IMR-90 (cell line): ENCODE measurements around the gene AHNAK. TPM values are rescaled to one million over a fixed set of nuclear protein-coding genes. Genes with fewer than 3 reads are reported as not detected.

Experiments
- ATAC-seq: fragments of 200-7000 bp; cut with Tn5 transposase; 2 replicates; pipeline ENCODE4 v1.9.1; 2020; ENCODE audit warnings: low read depth, mild to moderate bottlenecking, moderate library complexity
- BruUV-seq: library from RNA; stranded (reverse); fragments of 400-500 nt; replicated peaks from 2 replicates; lab custom pipeline; 2021; lab: Mats Ljungman, UMichigan
- CTCF ChIA-PET: fragments of 300-600 bp; formaldehyde crosslinking; extraction: SDS; loops from one replicate; lab custom pipeline; 2021; ENCODE audit warnings: antibody characterized with exemption; lab: Yijun Ruan, JAX
- POLR2A ChIA-PET: fragments of 300-600 bp; sonication (Branson Sonifier 250); formaldehyde crosslinking; loops from one replicate; lab custom pipeline; 2022; ENCODE audit warnings: antibody characterized with exemption; ENCODE audit not compliant: unreplicated experiment; lab: Charles Lee
- DNase-seq: peaks from one replicate; pipeline ENCODE4 v3.0.0; 2013
- H2AFZ ChIP-seq: replicated peaks from 2 replicates; pipeline ENCODE3; 2013; ENCODE audit warnings: low read length, mild to moderate bottlenecking; ENCODE audit not compliant: poor library complexity
- H2AK5ac ChIP-seq: 2 replicates; pipeline ENCODE4 v1.6.1; 2013; ENCODE audit warnings: low read depth, low read length, inconsistent platforms
- H2AK9ac ChIP-seq: replicated peaks from 2 replicates; pipeline ENCODE3; 2013; ENCODE audit warnings: mild to moderate bottlenecking, low read depth, low read length, moderate library complexity; ENCODE audit not compliant: poor library complexity
- H2BK120ac ChIP-seq: 2 replicates; pipeline ENCODE4 v1.6.1; 2013; ENCODE audit warnings: low read depth, low read length, inconsistent platforms
- H2BK15ac ChIP-seq: 3 replicates; pipeline ENCODE4 v1.6.1; 2013; ENCODE audit warnings: low read depth, low read length, inconsistent platforms
- H2BK20ac ChIP-seq: 2 replicates; pipeline ENCODE4 v1.6.1; 2013; ENCODE audit warnings: low read depth, mild to moderate bottlenecking, inconsistent platforms, low read length, moderate library complexity
- H2BK5ac ChIP-seq: 2 replicates; pipeline ENCODE4 v1.6.1; 2013; ENCODE audit warnings: mild to moderate bottlenecking, low read depth, low read length, inconsistent platforms; ENCODE audit not compliant: poor library complexity, severe bottlenecking
- H3K14ac ChIP-seq: replicated peaks from 2 replicates; pipeline ENCODE4 v1.6.1; 2013; ENCODE audit warnings: low read depth, low read length, inconsistent platforms
- H3K18ac ChIP-seq: 2 replicates; pipeline ENCODE4 v1.6.1; 2013; ENCODE audit warnings: low read depth, low read length, control low read depth
- H3K23ac ChIP-seq: 2 replicates; pipeline ENCODE4 v1.6.1; 2013; ENCODE audit warnings: low read depth, low read length, inconsistent platforms
- H3K27ac ChIP-seq: 2 replicates; pipeline ENCODE4 v1.5.1; 2013; ENCODE audit warnings: mild to moderate bottlenecking, control low read depth, low read length; ENCODE audit not compliant: insufficient read depth
- H3K27me3 ChIP-seq: 2 replicates; pipeline ENCODE4 v1.6.1; 2013; ENCODE audit warnings: low read length; ENCODE audit not compliant: control insufficient read depth, insufficient read depth
- H3K36me3 ChIP-seq: 2 replicates; pipeline ENCODE4 v1.6.1; 2013; ENCODE audit warnings: low read length, mixed read lengths; ENCODE audit not compliant: control insufficient read depth, insufficient read depth
- H3K4ac ChIP-seq: 2 replicates; pipeline ENCODE4 v1.6.1; 2013; ENCODE audit warnings: low read depth, low read length, inconsistent platforms
- H3K4me1 ChIP-seq: 2 replicates; pipeline ENCODE4 v1.6.1; 2013; ENCODE audit warnings: low read length, mixed read lengths; ENCODE audit not compliant: control insufficient read depth, insufficient read depth
- H3K4me2 ChIP-seq: 2 replicates; pipeline ENCODE4 v1.6.1; 2013; ENCODE audit warnings: low read depth, mild to moderate bottlenecking, control low read depth, low read length, moderate library complexity
- H3K4me3 ChIP-seq: 2 replicates; pipeline ENCODE4 v1.5.1; 2013; ENCODE audit warnings: low read depth, mild to moderate bottlenecking, control low read depth, low read length, moderate library complexity; ENCODE audit not compliant: insufficient read depth
- H3K56ac ChIP-seq: 2 replicates; pipeline ENCODE4 v1.6.1; 2013; ENCODE audit warnings: low read length, inconsistent platforms; ENCODE audit not compliant: insufficient read depth; ENCODE audit errors: extremely low read depth
- H3K79me1 ChIP-seq, 2 experiments: 2 replicates each; pipeline ENCODE4 v1.6.1; 2013; ENCODE audit warnings: low read length in 2 of 2, inconsistent platforms in 1 of 2, low read depth in 1 of 2
- H3K9ac ChIP-seq: 2 replicates; pipeline ENCODE4 v1.6.1; 2013; ENCODE audit warnings: low read depth, low read length, control low read depth
- H3K9me1 ChIP-seq: 2 replicates; pipeline ENCODE4 v1.6.1; 2013; ENCODE audit warnings: low read length, inconsistent platforms; ENCODE audit not compliant: insufficient read depth
- H3K9me3 ChIP-seq: 2 replicates; pipeline ENCODE4 v1.6.1; 2013; ENCODE audit warnings: low read length; ENCODE audit not compliant: control insufficient read depth, insufficient read depth
- H4K20me1 ChIP-seq: 2 replicates; pipeline ENCODE4 v1.6.1; 2013; ENCODE audit warnings: low read length, inconsistent platforms; ENCODE audit not compliant: insufficient read depth
- H4K5ac ChIP-seq: 2 replicates; pipeline ENCODE4 v1.6.1; 2013; ENCODE audit warnings: mild to moderate bottlenecking, low read depth, low read length, control low read depth
- H4K8ac ChIP-seq, 2 experiments: 2 replicates each; pipeline ENCODE4 v1.6.1; 2013; ENCODE audit warnings: low read depth in 2 of 2, low read length in 2 of 2, control low read depth in 1 of 2, inconsistent platforms in 1 of 2
- H4K91ac ChIP-seq: 2 replicates; pipeline ENCODE4 v1.6.1; 2013; ENCODE audit warnings: low read depth, low read length, inconsistent platforms; ENCODE audit not compliant: insufficient read depth
- BHLHE40 ChIP-seq: fragments of 150-350 bp; IDR thresholded peaks from 2 replicates; pipeline ENCODE4 v1.6.1; 2016; ENCODE audit warnings: mild to moderate bottlenecking, low read depth, low read length
- CHD1 ChIP-seq: IDR thresholded peaks from 2 replicates; pipeline ENCODE4 v1.6.1; 2012; ENCODE audit warnings: low read depth, low read length, improper control_type of control experiment
- CTCF ChIP-seq: conservative IDR thresholded peaks from 2 replicates; pipeline ENCODE4 v1.5.1; 2012; ENCODE audit warnings: mild to moderate bottlenecking, low read depth, low read length, improper control_type of control experiment
- FOS ChIP-seq: fragments of 150-350 bp; IDR thresholded peaks from 2 replicates; pipeline ENCODE4 v1.6.1; 2016; ENCODE audit warnings: low read depth, low read length
- MAFK ChIP-seq: IDR thresholded peaks from 2 replicates; pipeline ENCODE4 v1.6.1; 2012; ENCODE audit warnings: low read depth, low read length, improper control_type of control experiment
- MAZ ChIP-seq: IDR thresholded peaks from 2 replicates; pipeline ENCODE4 v1.6.1; 2012; ENCODE audit warnings: low read depth, mild to moderate bottlenecking, low read length, improper control_type of control experiment, moderate library complexity, borderline replicate concordance
- MXI1 ChIP-seq: IDR thresholded peaks from 2 replicates; pipeline ENCODE4 v1.6.1; 2012; ENCODE audit warnings: low read depth, mild to moderate bottlenecking, low read length, moderate library complexity, borderline replicate concordance
- POLR2A ChIP-seq: IDR thresholded peaks from 2 replicates; pipeline ENCODE4 v1.6.1; 2012; ENCODE audit warnings: mild to moderate bottlenecking, low read depth, low read length
- RCOR1 ChIP-seq: IDR thresholded peaks from 2 replicates; pipeline ENCODE4 v1.6.1; 2012; ENCODE audit warnings: mild to moderate bottlenecking, low read length, improper control_type of control experiment; ENCODE audit not compliant: insufficient replicate concordance
- RFX5 ChIP-seq: IDR thresholded peaks from 2 replicates; pipeline ENCODE4 v1.8.0; 2012; ENCODE audit warnings: low read depth, mild to moderate bottlenecking, low read length, moderate library complexity
- WGBS, 2 experiments: methylation state at CpG; one replicate each; pipeline versions ENCODE4 v1.1.5 to v1.1.7; 2013; ENCODE audit warnings: missing lambda C conversion rate in 2 of 2; ENCODE audit not compliant: insufficient read length in 1 of 2; ENCODE audit errors: extremely low coverage in 2 of 2; 5-methylcytosine and 5-hydroxymethylcytosine counted together
- dilution Hi-C: fragments of 300-500 bp; cut with HindIII; formaldehyde crosslinking; loops from one replicate; pipeline ENCODE4 v1.14.3; 2018; ENCODE audit warnings: low sequenced_read_pairs; ENCODE audit not compliant: unreplicated experiment
- in situ Hi-C: fragments of 300-500 bp; cut with MboI; formaldehyde crosslinking; loops from 3 replicates; pipeline ENCODE4 v1.14.3; 2019; ENCODE audit warnings: low sequenced_read_pairs, inconsistent platforms, mixed read lengths
- intact Hi-C: fragments of 100-400 bp; cut with micrococcal nuclease; formaldehyde crosslinking; loops from 2 replicates; pipeline ENCODE4 v1.10.0; 2022
- microRNA-seq, 2 experiments: library from miRNA; stranded (forward) in 1 of 2; unstranded in 1 of 2; fragments of 10-50 nt in 1 of 2; fragments of <30 nt in 1 of 2; gene quantifications in 1 of 2; microRNA quantifications in 1 of 2; one replicate each; pipeline versions ENCODE3 to v1.1.0; 2013 to 2020; ENCODE audit not compliant: insufficient read depth in 1 of 2, insufficient read length in 1 of 2, unreplicated experiment in 1 of 2
- polyA plus RNA-seq, 3 experiments: library from polyadenylated mRNA; depleted of rRNA; stranded (reverse); fragments of >200 nt; gene quantifications; 2 replicates each; pipeline ENCODE4 v1.2.3, GENCODE V29; 2012; ENCODE audit warnings: low replicate concordance in 1 of 3
- small RNA-seq, 5 experiments: library from RNA; depleted of rRNA; stranded (forward); fragments of <200 nt; gene quantifications; one replicate each; pipeline ENCODE3, GENCODE V24; 2012
- total RNA-seq: library from RNA; depleted of rRNA; stranded (reverse); fragments of >200 nt; gene quantifications from 2 replicates; pipeline ENCODE4 v1.2.3, GENCODE V29; 2012; rRNA removed

AHNAK gene
- total and polyA plus RNA-seq, 2 of the 4 experiments (the other 2 are of a cell fraction): 95.1 to 695 TPM

- H3K79me1 ChIP-seq: no peaks in the 10 kb centered on the region
- no peak overlapping the region for H4K5ac ChIP-seq
- H2BK5ac ChIP-seq: no peak overlapping the region
- no peak overlapping the region for H3K27ac ChIP-seq
- no peaks in the 10 kb centered on the region for H3K4me1 ChIP-seq
- intact Hi-C loops (no loop called here), in situ Hi-C loops (loop anchor here (25.0 kb wide), 1 partner anchor 478 kb away; no protein-coding TSS in a partner anchor), dilution Hi-C loops (no loop called here)
- 50% methylated on average over 1 of the region's 6 CpGs; no CpG with 5 or more reads in 1 of the 2 experiments for WGBS, 2 experiments
- no peak overlapping the region for H2AK5ac ChIP-seq
- no peak overlapping the region for H2BK120ac ChIP-seq
- H2BK15ac ChIP-seq: no peak overlapping the region
- no peak overlapping the region for H3K14ac ChIP-seq
- H3K27me3 ChIP-seq: peaks cover 9% of the 10 kb centered on the region
- H3K56ac ChIP-seq: no peak overlapping the region
- no peak overlapping the region for H2AK9ac ChIP-seq
- no peak overlapping the region for H3K4ac ChIP-seq
- no peak overlapping the region for H4K91ac ChIP-seq
- no peak overlapping the region for H3K18ac ChIP-seq
- no peaks in the 10 kb centered on the region for H3K9me3 ChIP-seq
- DNase-seq (no peak), ATAC-seq (no peak)
- H4K8ac ChIP-seq: no peak overlapping the region
- no peaks in the 10 kb centered on the region for H3K9me1 ChIP-seq
- H3K36me3 ChIP-seq: no peaks in the 10 kb centered on the region
- BruUV-seq: no TSS peak
- no peak for TF ChIP-seq MXI1
- no peak for TF ChIP-seq CHD1
- no peak for TF ChIP-seq RCOR1
- TF ChIP-seq RFX5: no peak
- TF ChIP-seq MAFK: no peak
- TF ChIP-seq MAZ: no peak
- no peak for TF ChIP-seq POLR2A
- no peak for TF ChIP-seq BHLHE40
- TF ChIP-seq CTCF: no peak
- TF ChIP-seq FOS: no peak
- POLR2A ChIA-PET: no interaction called here
- no peak overlapping the region for H3K23ac ChIP-seq
- H3K9ac ChIP-seq: no peak overlapping the region
- H2BK20ac ChIP-seq: no peak overlapping the region
- CTCF ChIA-PET: no interaction called here
- no peak overlapping the region for H2AFZ ChIP-seq
- H3K4me3 ChIP-seq: no peak overlapping the region
- no peak overlapping the region for H3K4me2 ChIP-seq
- no peaks in the 10 kb centered on the region for H4K20me1 ChIP-seq
Measured at GRCh38 chr11:62383822-62384221, 162.8 kb downstream of the AHNAK start.

Small RNAs within 50 kb of the gene (microRNA-seq; reads per million reads assigned to microRNA genes)
- gene EEF1G (ENCODE audit: insufficient read depth, insufficient read length) (not detected), gene MIR6747 (ENCODE audit: insufficient read depth in 1 of 2, insufficient read length in 1 of 2, unreplicated experiment in 1 of 2) (0 to 9.3 reads per million in 2 experiments)

Small RNAs within 50 kb of the gene (small RNA-seq; reads per million reads assigned to genes)
- gene EEF1G: 0 reads per million in 5 experiments
- gene MIR6747: 0 to 1.1 (median 0) reads per million in 5 experiments

Other genes starting within 250 kb of the AHNAK start
- not detected in 2 replicates for gene SCGB1D4, start 247.7 kb downstream of the AHNAK start, total RNA-seq
- gene SCGB1D4, start 247.7 kb downstream of the AHNAK start, polyA plus RNA-seq (2012; rRNA removed): not detected in 2 replicates
- gene ASRGL1, start 209.4 kb downstream of the AHNAK start, total RNA-seq: 0.28 TPM in 1 of 2 replicates, not detected in the other
- gene ASRGL1, start 209.4 kb downstream of the AHNAK start, polyA plus RNA-seq (2012; rRNA removed): 0.72 and 1.0 TPM in 2 replicates
- gene SCGB1A1, start 127.8 kb downstream of the AHNAK start, total RNA-seq: not detected in 2 replicates
- not detected in 2 replicates for gene SCGB1A1, start 127.8 kb downstream of the AHNAK start, polyA plus RNA-seq (2012; rRNA removed)
- 1,598 and 1,857 TPM in 2 replicates for gene EEF1G, start 27.1 kb upstream of the AHNAK start, total RNA-seq
- 1,684 and 1,697 TPM in 2 replicates for gene EEF1G, start 27.1 kb upstream of the AHNAK start, polyA plus RNA-seq (2012; rRNA removed)
- 3.3 and 4.3 TPM in 2 replicates for gene TUT1, start 44.7 kb upstream of the AHNAK start, total RNA-seq
- 10.1 TPM in 2 replicates for gene TUT1, start 44.7 kb upstream of the AHNAK start, polyA plus RNA-seq (2012; rRNA removed)
- 126 and 136 TPM in 2 replicates for gene MTA2, start 55.1 kb upstream of the AHNAK start, total RNA-seq
- 28.0 and 34.8 TPM in 2 replicates for gene MTA2, start 55.1 kb upstream of the AHNAK start, polyA plus RNA-seq (2012; rRNA removed)
- gene EML3, start 66.0 kb upstream of the AHNAK start, total RNA-seq: 4.4 and 5.0 TPM in 2 replicates
- 24.7 and 26.1 TPM in 2 replicates for gene EML3, start 66.0 kb upstream of the AHNAK start, polyA plus RNA-seq (2012; rRNA removed)
- 2.2 TPM in 2 replicates for gene ROM1, start 66.5 kb upstream of the AHNAK start, total RNA-seq
- 1.7 and 2.5 TPM in 2 replicates for gene ROM1, start 66.5 kb upstream of the AHNAK start, polyA plus RNA-seq (2012; rRNA removed)
- 10.4 and 10.6 TPM in 2 replicates for gene B3GAT3, start 75.2 kb upstream of the AHNAK start, total RNA-seq
- 38.4 and 51.7 TPM in 2 replicates for gene B3GAT3, start 75.2 kb upstream of the AHNAK start, polyA plus RNA-seq (2012; rRNA removed)
- gene GANAB, start 99.8 kb upstream of the AHNAK start, total RNA-seq: 182 and 209 TPM in 2 replicates
- 323 and 344 TPM in 2 replicates for gene GANAB, start 99.8 kb upstream of the AHNAK start, polyA plus RNA-seq (2012; rRNA removed)
- 8.9 and 11.8 TPM in 2 replicates for gene INTS5, start 106.5 kb upstream of the AHNAK start, total RNA-seq
- 14.7 and 14.8 TPM in 2 replicates for gene INTS5, start 106.5 kb upstream of the AHNAK start, polyA plus RNA-seq (2012; rRNA removed)
- 41.2 and 53.6 TPM in 2 replicates for gene C11orf98, start 118.4 kb upstream of the AHNAK start, total RNA-seq
- 62.3 and 68.9 TPM in 2 replicates for gene C11orf98, start 118.4 kb upstream of the AHNAK start, polyA plus RNA-seq (2012; rRNA removed)
- gene CSKMT, start 118.5 kb upstream of the AHNAK start, total RNA-seq: 6.4 and 7.9 TPM in 2 replicates
- 5.3 and 6.2 TPM in 2 replicates for gene CSKMT, start 118.5 kb upstream of the AHNAK start, polyA plus RNA-seq (2012; rRNA removed)
- 5.7 and 6.7 TPM in 2 replicates for gene UQCC3, start 124.9 kb upstream of the AHNAK start, total RNA-seq
- 9.7 and 13.7 TPM in 2 replicates for gene UQCC3, start 124.9 kb upstream of the AHNAK start, polyA plus RNA-seq (2012; rRNA removed)
- 1.4 and 1.6 TPM in 2 replicates for gene LBHD1, start 125.5 kb upstream of the AHNAK start, total RNA-seq
- 2.9 and 4.0 TPM in 2 replicates for gene LBHD1, start 125.5 kb upstream of the AHNAK start, polyA plus RNA-seq (2012; rRNA removed)
- 50.0 and 83.0 TPM in 2 replicates for gene UBXN1, start 132.3 kb upstream of the AHNAK start, total RNA-seq
- gene UBXN1, start 132.3 kb upstream of the AHNAK start, polyA plus RNA-seq (2012; rRNA removed): 81.6 and 96.9 TPM in 2 replicates
- gene LRRN4CL, start 142.7 kb upstream of the AHNAK start, total RNA-seq: 0.28 and 0.36 TPM in 2 replicates
- 0.84 and 1.1 TPM in 2 replicates for gene LRRN4CL, start 142.7 kb upstream of the AHNAK start, polyA plus RNA-seq (2012; rRNA removed)
- 19.4 and 26.2 TPM in 2 replicates for gene BSCL2, start 160.6 kb upstream of the AHNAK start, total RNA-seq
- 46.0 and 47.1 TPM in 2 replicates for gene BSCL2, start 160.6 kb upstream of the AHNAK start, polyA plus RNA-seq (2012; rRNA removed)
- gene GNG3, start 160.9 kb upstream of the AHNAK start, total RNA-seq: not detected in 2 replicates
- not detected in 2 replicates for gene GNG3, start 160.9 kb upstream of the AHNAK start, polyA plus RNA-seq (2012; rRNA removed)
- gene HNRNPUL2, start 180.7 kb upstream of the AHNAK start, total RNA-seq: 3.9 and 5.0 TPM in 2 replicates
- 25.5 and 30.2 TPM in 2 replicates for gene HNRNPUL2, start 180.7 kb upstream of the AHNAK start, polyA plus RNA-seq (2012; rRNA removed)
- gene TTC9C, start 181.7 kb upstream of the AHNAK start, total RNA-seq: 37.1 and 45.5 TPM in 2 replicates
- 29.1 and 32.9 TPM in 2 replicates for gene TTC9C, start 181.7 kb upstream of the AHNAK start, polyA plus RNA-seq (2012; rRNA removed)
- 7.8 and 8.1 TPM in 2 replicates for gene ZBTB3, start 207.4 kb upstream of the AHNAK start, total RNA-seq
- 2.3 and 3.4 TPM in 2 replicates for gene ZBTB3, start 207.4 kb upstream of the AHNAK start, polyA plus RNA-seq (2012; rRNA removed)
- 110 and 154 TPM in 2 replicates for gene POLR2G, start 214.8 kb upstream of the AHNAK start, total RNA-seq
- 157 and 165 TPM in 2 replicates for gene POLR2G, start 214.8 kb upstream of the AHNAK start, polyA plus RNA-seq (2012; rRNA removed)
- 8.1 and 9.5 TPM in 2 replicates for gene TAF6L, start 224.6 kb upstream of the AHNAK start, total RNA-seq
- 13.5 and 14.5 TPM in 2 replicates for gene TAF6L, start 224.6 kb upstream of the AHNAK start, polyA plus RNA-seq (2012; rRNA removed)
- gene TMEM179B, start 240.6 kb upstream of the AHNAK start, total RNA-seq: 20.0 and 29.4 TPM in 2 replicates
- 67.1 and 71.5 TPM in 2 replicates for gene TMEM179B, start 240.6 kb upstream of the AHNAK start, polyA plus RNA-seq (2012; rRNA removed)
- gene TMEM223, start 245.2 kb upstream of the AHNAK start, total RNA-seq: 9.7 and 14.2 TPM in 2 replicates
- gene TMEM223, start 245.2 kb upstream of the AHNAK start, polyA plus RNA-seq (2012; rRNA removed): 15.7 and 18.0 TPM in 2 replicates